IMR-90 (cell line): ENCODE results near the gene NIPBL. TPM values are rescaled to one million over a fixed set of nuclear protein-coding genes. Genes with fewer than 3 reads are reported as not detected.
"Not testable (repeated sequence)": the region's sequence is repeated elsewhere in the genome, so short reads cannot be mapped to it uniquely, and the experiment has no call there.

Experiments
- ATAC-seq: fragments of 200-7000 bp; cut with Tn5 transposase; 2 replicates; pipeline ENCODE4 v1.9.1; 2020; ENCODE audit warnings: low read depth, mild to moderate bottlenecking, moderate library complexity
- BruUV-seq: library from RNA; stranded (reverse); fragments of 400-500 nt; replicated peaks from 2 replicates; lab custom pipeline; 2021; lab: Mats Ljungman, UMichigan
- CTCF ChIA-PET: fragments of 300-600 bp; formaldehyde crosslinking; extraction: SDS; loops from one replicate; lab custom pipeline; 2021; ENCODE audit warnings: antibody characterized with exemption; lab: Yijun Ruan, JAX
- POLR2A ChIA-PET: fragments of 300-600 bp; sonication (Branson Sonifier 250); formaldehyde crosslinking; loops from one replicate; lab custom pipeline; 2022; ENCODE audit warnings: antibody characterized with exemption; ENCODE audit not compliant: unreplicated experiment; lab: Charles Lee
- DNase-seq: peaks from one replicate; pipeline ENCODE4 v3.0.0; 2013
- H2AFZ ChIP-seq: replicated peaks from 2 replicates; pipeline ENCODE3; 2013; ENCODE audit warnings: low read length, mild to moderate bottlenecking; ENCODE audit not compliant: poor library complexity
- H2AK5ac ChIP-seq: 2 replicates; pipeline ENCODE4 v1.6.1; 2013; ENCODE audit warnings: low read depth, low read length, inconsistent platforms
- H2AK9ac ChIP-seq: replicated peaks from 2 replicates; pipeline ENCODE3; 2013; ENCODE audit warnings: mild to moderate bottlenecking, low read depth, low read length, moderate library complexity; ENCODE audit not compliant: poor library complexity
- H2BK120ac ChIP-seq: 2 replicates; pipeline ENCODE4 v1.6.1; 2013; ENCODE audit warnings: low read depth, low read length, inconsistent platforms
- H2BK15ac ChIP-seq: 3 replicates; pipeline ENCODE4 v1.6.1; 2013; ENCODE audit warnings: low read depth, low read length, inconsistent platforms
- H2BK20ac ChIP-seq: 2 replicates; pipeline ENCODE4 v1.6.1; 2013; ENCODE audit warnings: low read depth, mild to moderate bottlenecking, inconsistent platforms, low read length, moderate library complexity
- H2BK5ac ChIP-seq: 2 replicates; pipeline ENCODE4 v1.6.1; 2013; ENCODE audit warnings: mild to moderate bottlenecking, low read depth, low read length, inconsistent platforms; ENCODE audit not compliant: poor library complexity, severe bottlenecking
- H3K14ac ChIP-seq: replicated peaks from 2 replicates; pipeline ENCODE4 v1.6.1; 2013; ENCODE audit warnings: low read depth, low read length, inconsistent platforms
- H3K18ac ChIP-seq: 2 replicates; pipeline ENCODE4 v1.6.1; 2013; ENCODE audit warnings: low read depth, low read length, control low read depth
- H3K23ac ChIP-seq: 2 replicates; pipeline ENCODE4 v1.6.1; 2013; ENCODE audit warnings: low read depth, low read length, inconsistent platforms
- H3K27ac ChIP-seq: 2 replicates; pipeline ENCODE4 v1.5.1; 2013; ENCODE audit warnings: mild to moderate bottlenecking, control low read depth, low read length; ENCODE audit not compliant: insufficient read depth
- H3K27me3 ChIP-seq: 2 replicates; pipeline ENCODE4 v1.6.1; 2013; ENCODE audit warnings: low read length; ENCODE audit not compliant: control insufficient read depth, insufficient read depth
- H3K36me3 ChIP-seq: 2 replicates; pipeline ENCODE4 v1.6.1; 2013; ENCODE audit warnings: low read length, mixed read lengths; ENCODE audit not compliant: control insufficient read depth, insufficient read depth
- H3K4ac ChIP-seq: 2 replicates; pipeline ENCODE4 v1.6.1; 2013; ENCODE audit warnings: low read depth, low read length, inconsistent platforms
- H3K4me1 ChIP-seq: 2 replicates; pipeline ENCODE4 v1.6.1; 2013; ENCODE audit warnings: low read length, mixed read lengths; ENCODE audit not compliant: control insufficient read depth, insufficient read depth
- H3K4me2 ChIP-seq: 2 replicates; pipeline ENCODE4 v1.6.1; 2013; ENCODE audit warnings: low read depth, mild to moderate bottlenecking, control low read depth, low read length, moderate library complexity
- H3K4me3 ChIP-seq: 2 replicates; pipeline ENCODE4 v1.5.1; 2013; ENCODE audit warnings: low read depth, mild to moderate bottlenecking, control low read depth, low read length, moderate library complexity; ENCODE audit not compliant: insufficient read depth
- H3K56ac ChIP-seq: 2 replicates; pipeline ENCODE4 v1.6.1; 2013; ENCODE audit warnings: low read length, inconsistent platforms; ENCODE audit not compliant: insufficient read depth; ENCODE audit errors: extremely low read depth
- H3K79me1 ChIP-seq, 2 experiments: 2 replicates each; pipeline ENCODE4 v1.6.1; 2013; ENCODE audit warnings: low read length in 2 of 2, inconsistent platforms in 1 of 2, low read depth in 1 of 2
- H3K9ac ChIP-seq: 2 replicates; pipeline ENCODE4 v1.6.1; 2013; ENCODE audit warnings: low read depth, low read length, control low read depth
- H3K9me1 ChIP-seq: 2 replicates; pipeline ENCODE4 v1.6.1; 2013; ENCODE audit warnings: low read length, inconsistent platforms; ENCODE audit not compliant: insufficient read depth
- H3K9me3 ChIP-seq: 2 replicates; pipeline ENCODE4 v1.6.1; 2013; ENCODE audit warnings: low read length; ENCODE audit not compliant: control insufficient read depth, insufficient read depth
- H4K20me1 ChIP-seq: 2 replicates; pipeline ENCODE4 v1.6.1; 2013; ENCODE audit warnings: low read length, inconsistent platforms; ENCODE audit not compliant: insufficient read depth
- H4K5ac ChIP-seq: 2 replicates; pipeline ENCODE4 v1.6.1; 2013; ENCODE audit warnings: mild to moderate bottlenecking, low read depth, low read length, control low read depth
- H4K8ac ChIP-seq, 2 experiments: 2 replicates each; pipeline ENCODE4 v1.6.1; 2013; ENCODE audit warnings: low read depth in 2 of 2, low read length in 2 of 2, control low read depth in 1 of 2, inconsistent platforms in 1 of 2
- H4K91ac ChIP-seq: 2 replicates; pipeline ENCODE4 v1.6.1; 2013; ENCODE audit warnings: low read depth, low read length, inconsistent platforms; ENCODE audit not compliant: insufficient read depth
- BHLHE40 ChIP-seq: fragments of 150-350 bp; IDR thresholded peaks from 2 replicates; pipeline ENCODE4 v1.6.1; 2016; ENCODE audit warnings: mild to moderate bottlenecking, low read depth, low read length
- CEBPB ChIP-seq: IDR thresholded peaks from 2 replicates; pipeline ENCODE4 v1.6.1; 2012; ENCODE audit warnings: low read depth, low read length, improper control_type of control experiment
- MAZ ChIP-seq: IDR thresholded peaks from 2 replicates; pipeline ENCODE4 v1.6.1; 2012; ENCODE audit warnings: low read depth, mild to moderate bottlenecking, low read length, improper control_type of control experiment, moderate library complexity, borderline replicate concordance
- MXI1 ChIP-seq: IDR thresholded peaks from 2 replicates; pipeline ENCODE4 v1.6.1; 2012; ENCODE audit warnings: low read depth, mild to moderate bottlenecking, low read length, moderate library complexity, borderline replicate concordance
- POLR2A ChIP-seq: IDR thresholded peaks from 2 replicates; pipeline ENCODE4 v1.6.1; 2012; ENCODE audit warnings: mild to moderate bottlenecking, low read depth, low read length
- RAD21 ChIP-seq: IDR thresholded peaks from 2 replicates; pipeline ENCODE4 v1.6.1; 2012; ENCODE audit warnings: low read length, improper control_type of control experiment
- WGBS, 2 experiments: methylation state at CpG; one replicate each; pipeline versions ENCODE4 v1.1.5 to v1.1.7; 2013; ENCODE audit warnings: missing lambda C conversion rate in 2 of 2; ENCODE audit not compliant: insufficient read length in 1 of 2; ENCODE audit errors: extremely low coverage in 2 of 2; 5-methylcytosine and 5-hydroxymethylcytosine counted together
- dilution Hi-C: fragments of 300-500 bp; cut with HindIII; formaldehyde crosslinking; loops from one replicate; pipeline ENCODE4 v1.14.3; 2018; ENCODE audit warnings: low sequenced_read_pairs; ENCODE audit not compliant: unreplicated experiment
- in situ Hi-C: fragments of 300-500 bp; cut with MboI; formaldehyde crosslinking; loops from 3 replicates; pipeline ENCODE4 v1.14.3; 2019; ENCODE audit warnings: low sequenced_read_pairs, inconsistent platforms, mixed read lengths
- intact Hi-C: fragments of 100-400 bp; cut with micrococcal nuclease; formaldehyde crosslinking; loops from 2 replicates; pipeline ENCODE4 v1.10.0; 2022
- polyA plus RNA-seq, 3 experiments: library from polyadenylated mRNA; depleted of rRNA; stranded (reverse); fragments of >200 nt; gene quantifications; 2 replicates each; pipeline ENCODE4 v1.2.3, GENCODE V29; 2012; ENCODE audit warnings: low replicate concordance in 1 of 3
- total RNA-seq: library from RNA; depleted of rRNA; stranded (reverse); fragments of >200 nt; gene quantifications from 2 replicates; pipeline ENCODE4 v1.2.3, GENCODE V29; 2012
- TF ChIP-seq, protein P1 (sequence below): fragments of 150-350 bp; IDR thresholded peaks from 2 replicates; pipeline ENCODE4 v1.6.1; 2017; ENCODE audit warnings: mild to moderate bottlenecking, antibody characterized with exemption, low read length, low read depth

The NIPBL gene
- total and polyA plus RNA-seq, 2 of the 4 experiments (the other 2 are of a cell fraction) = 8.4 to 46.4 TPM

DNA sequence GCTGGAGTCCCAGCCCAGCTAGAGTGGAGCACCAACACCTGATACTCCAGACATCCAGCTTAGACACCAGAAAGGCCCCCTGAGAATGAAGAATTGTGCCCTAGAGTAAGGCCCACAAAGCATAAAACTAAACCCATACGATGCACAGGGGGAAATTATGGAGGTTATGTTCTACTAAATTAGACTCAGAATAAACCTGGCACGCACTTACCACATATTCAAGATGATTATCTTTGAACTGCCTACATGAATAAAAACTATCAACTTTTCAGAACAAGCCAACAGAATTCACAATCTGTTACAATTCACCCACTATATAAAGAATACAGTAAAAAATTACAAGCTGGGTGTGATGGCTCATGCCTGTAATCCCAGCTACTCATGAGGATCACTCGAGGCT is 204.1 kb downstream of the NIPBL start:
- H3K27ac ChIP-seq = no peak overlapping the region
- ATAC-seq = no peak
- in situ Hi-C loops (no loop called here), dilution Hi-C loops (no loop called here), intact Hi-C loops (no loop called here)
- no peak overlapping the region for H2BK5ac ChIP-seq
- H2BK20ac ChIP-seq = no peak overlapping the region
- H3K36me3 ChIP-seq = peaks cover 5% of the 10 kb centered on the region; the same call in 1 of the 2 replicates
- H4K8ac ChIP-seq = no peak overlapping the region
- no peaks in the 10 kb centered on the region for H3K27me3 ChIP-seq
- no peak overlapping the region for H3K23ac ChIP-seq
- H3K9ac ChIP-seq = no peak overlapping the region
- H2AK5ac ChIP-seq = no peak overlapping the region
- no peaks in the 10 kb centered on the region for H3K4me1 ChIP-seq
- no peak overlapping the region for H3K56ac ChIP-seq
- no peak overlapping the region for H3K4ac ChIP-seq
- CTCF ChIA-PET = no interaction called here
- H3K9me1 ChIP-seq = no peaks in the 10 kb centered on the region
- H3K79me1 ChIP-seq = no peaks in the 10 kb centered on the region
- no peak overlapping the region for H4K5ac ChIP-seq
- H3K14ac ChIP-seq = no peak overlapping the region
- no peaks in the 10 kb centered on the region for H3K9me3 ChIP-seq
- no peak overlapping the region for H2BK120ac ChIP-seq
- no peak overlapping the region for H3K4me2 ChIP-seq
- H4K91ac ChIP-seq = no peak overlapping the region
- DNase-seq = no peak
- TF ChIP-seq RAD21 (no peak), MAZ (no peak), CEBPB (no peak), POLR2A (no peak), MXI1 (no peak), BHLHE40 (no peak)
- TF ChIP-seq, protein P1, sequence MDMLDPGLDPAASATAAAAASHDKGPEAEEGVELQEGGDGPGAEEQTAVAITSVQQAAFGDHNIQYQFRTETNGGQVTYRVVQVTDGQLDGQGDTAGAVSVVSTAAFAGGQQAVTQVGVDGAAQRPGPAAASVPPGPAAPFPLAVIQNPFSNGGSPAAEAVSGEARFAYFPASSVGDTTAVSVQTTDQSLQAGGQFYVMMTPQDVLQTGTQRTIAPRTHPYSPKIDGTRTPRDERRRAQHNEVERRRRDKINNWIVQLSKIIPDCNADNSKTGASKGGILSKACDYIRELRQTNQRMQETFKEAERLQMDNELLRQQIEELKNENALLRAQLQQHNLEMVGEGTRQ = no peak
- no peak overlapping the region for H2AFZ ChIP-seq
- H2AK9ac ChIP-seq = no peak overlapping the region
- no TSS peak for BruUV-seq
- H3K4me3 ChIP-seq = no peak overlapping the region
- H2BK15ac ChIP-seq = no peak overlapping the region
- no peaks in the 10 kb centered on the region for H4K20me1 ChIP-seq
- WGBS, 2 experiments = no CpG with 5 or more reads among the region's 3 CpGs
- no peak overlapping the region for H3K18ac ChIP-seq
- POLR2A ChIA-PET = no interaction called here

DNA sequence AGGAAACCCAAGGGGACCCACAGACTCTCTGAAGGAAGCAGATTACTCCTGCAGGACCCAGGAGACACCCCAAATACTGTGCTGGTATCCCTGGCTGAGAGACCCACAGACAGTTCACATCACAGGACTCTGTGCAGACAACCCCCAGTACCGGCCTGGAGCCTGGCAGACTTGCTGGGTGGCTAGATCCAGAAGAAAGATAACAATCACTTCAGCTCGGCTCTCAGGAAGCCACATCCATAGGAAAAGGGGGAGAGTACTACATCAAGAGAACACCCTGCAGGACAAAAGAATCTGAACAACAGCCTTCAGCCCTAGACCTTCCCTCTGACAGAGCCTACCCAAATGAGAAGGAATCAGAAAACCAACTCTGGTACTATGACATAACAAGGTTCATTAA is 206.4 kb downstream of the NIPBL start:
- DNase-seq, H3K9me1 ChIP-seq, H4K91ac ChIP-seq, H3K4ac ChIP-seq, in situ Hi-C loops, H3K36me3 ChIP-seq, H3K23ac ChIP-seq, H2BK15ac ChIP-seq, H4K8ac ChIP-seq, H3K9ac ChIP-seq, intact Hi-C loops, H2AFZ ChIP-seq, CTCF ChIA-PET, BruUV-seq, H2AK5ac ChIP-seq, H3K56ac ChIP-seq, H4K20me1 ChIP-seq, H2AK9ac ChIP-seq, dilution Hi-C loops, H3K4me1 ChIP-seq, H2BK5ac ChIP-seq, H3K27me3 ChIP-seq, H3K4me2 ChIP-seq, H3K27ac ChIP-seq, H3K18ac ChIP-seq, H2BK120ac ChIP-seq, H3K4me3 ChIP-seq, H2BK20ac ChIP-seq, H3K14ac ChIP-seq, H4K5ac ChIP-seq, POLR2A ChIA-PET, H3K79me1 ChIP-seq, H3K9me3 ChIP-seq, ATAC-seq: not testable (repeated sequence)
- WGBS, 2 experiments = no CpG with 5 or more reads among the region's 2 CpGs
